Chondrocyte (in vitro differentiated cells): ENCODE data around the gene AGR2. TPM values are rescaled to one million over a fixed set of nuclear protein-coding genes. Genes with fewer than 3 reads are reported as not detected.

Experiments used
- DNase-seq: peaks from one replicate; pipeline ENCODE4 v3.0.0; 2021; ENCODE audit warnings: mixed read lengths, low spot score
- H3K27ac Mint-ChIP-seq: one replicate; pipeline ENCODE4 v1.8.0; 2021; ENCODE audit warnings: mild to moderate bottlenecking, moderate library complexity, mixed read lengths; ENCODE audit not compliant: unreplicated experiment
- H3K27me3 Mint-ChIP-seq: 2 replicates; pipeline ENCODE4 v1.8.0; 2021; ENCODE audit warnings: low read depth, mixed read lengths
- H3K36me3 Mint-ChIP-seq: 2 replicates; pipeline ENCODE4 v1.8.0; 2021; ENCODE audit warnings: low read depth, mixed read lengths
- H3K4me1 Mint-ChIP-seq: 2 replicates; pipeline ENCODE4 v1.8.0; 2021; ENCODE audit warnings: low read depth, mild to moderate bottlenecking, mixed read lengths
- H3K4me3 Mint-ChIP-seq: one replicate; pipeline ENCODE4 v1.8.0; 2021; ENCODE audit warnings: mild to moderate bottlenecking, moderate library complexity, mixed read lengths; ENCODE audit not compliant: unreplicated experiment
- H3K9me3 Mint-ChIP-seq: 2 replicates; pipeline ENCODE4 v1.8.0; 2021; ENCODE audit warnings: low read depth, mixed read lengths
- total RNA-seq: library from RNA; stranded (reverse); gene quantifications from 3 replicates; pipeline ENCODE4 v1.2.1, GENCODE V29; 2021
- TF ChIP-seq, protein P1 (sequence below): fragments of 200-600 bp; sonication (generic); IDR thresholded peaks from 2 replicates; pipeline ENCODE4 v1.5.0; 2021; ENCODE audit warnings: antibody characterized with exemption, mild to moderate bottlenecking, moderate library complexity

The AGR2 gene
- total RNA-seq, 1 donor from 2014 or later = not detected

DNA sequence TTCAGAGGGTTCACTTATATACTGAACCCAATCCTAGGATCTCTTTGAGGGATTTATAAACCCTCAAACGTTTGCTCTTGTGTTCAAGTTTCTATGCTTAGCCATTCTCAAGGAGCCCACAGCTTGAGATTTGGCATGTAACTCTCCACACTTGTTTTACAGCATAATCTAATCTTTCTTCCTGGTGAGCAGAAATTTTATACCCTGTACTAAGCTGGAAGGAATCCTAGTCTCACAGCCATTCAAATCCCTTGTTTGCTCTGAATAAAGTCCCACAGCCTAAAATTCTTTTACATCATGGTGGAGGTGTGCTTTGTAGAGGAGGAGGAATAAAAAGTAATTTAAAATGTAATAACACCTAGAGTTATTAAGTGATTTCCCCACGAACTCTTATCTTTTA, 5.3 kb upstream of the AGR2 start:
- H3K9me3 Mint-ChIP-seq = no peaks in the 10 kb centered on the region
- H3K4me1 Mint-ChIP-seq = peaks cover 29% of the 10 kb centered on the region
- no peak for DNase-seq
- H3K4me3 Mint-ChIP-seq = no peak overlapping the region
- H3K27ac Mint-ChIP-seq = no peak overlapping the region
- H3K27me3 Mint-ChIP-seq = no peaks in the 10 kb centered on the region
- TF ChIP-seq, protein P1, sequence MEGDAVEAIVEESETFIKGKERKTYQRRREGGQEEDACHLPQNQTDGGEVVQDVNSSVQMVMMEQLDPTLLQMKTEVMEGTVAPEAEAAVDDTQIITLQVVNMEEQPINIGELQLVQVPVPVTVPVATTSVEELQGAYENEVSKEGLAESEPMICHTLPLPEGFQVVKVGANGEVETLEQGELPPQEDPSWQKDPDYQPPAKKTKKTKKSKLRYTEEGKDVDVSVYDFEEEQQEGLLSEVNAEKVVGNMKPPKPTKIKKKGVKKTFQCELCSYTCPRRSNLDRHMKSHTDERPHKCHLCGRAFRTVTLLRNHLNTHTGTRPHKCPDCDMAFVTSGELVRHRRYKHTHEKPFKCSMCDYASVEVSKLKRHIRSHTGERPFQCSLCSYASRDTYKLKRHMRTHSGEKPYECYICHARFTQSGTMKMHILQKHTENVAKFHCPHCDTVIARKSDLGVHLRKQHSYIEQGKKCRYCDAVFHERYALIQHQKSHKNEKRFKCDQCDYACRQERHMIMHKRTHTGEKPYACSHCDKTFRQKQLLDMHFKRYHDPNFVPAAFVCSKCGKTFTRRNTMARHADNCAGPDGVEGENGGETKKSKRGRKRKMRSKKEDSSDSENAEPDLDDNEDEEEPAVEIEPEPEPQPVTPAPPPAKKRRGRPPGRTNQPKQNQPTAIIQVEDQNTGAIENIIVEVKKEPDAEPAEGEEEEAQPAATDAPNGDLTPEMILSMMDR = no peak
- H3K36me3 Mint-ChIP-seq = no peaks in the 10 kb centered on the region

DNA sequence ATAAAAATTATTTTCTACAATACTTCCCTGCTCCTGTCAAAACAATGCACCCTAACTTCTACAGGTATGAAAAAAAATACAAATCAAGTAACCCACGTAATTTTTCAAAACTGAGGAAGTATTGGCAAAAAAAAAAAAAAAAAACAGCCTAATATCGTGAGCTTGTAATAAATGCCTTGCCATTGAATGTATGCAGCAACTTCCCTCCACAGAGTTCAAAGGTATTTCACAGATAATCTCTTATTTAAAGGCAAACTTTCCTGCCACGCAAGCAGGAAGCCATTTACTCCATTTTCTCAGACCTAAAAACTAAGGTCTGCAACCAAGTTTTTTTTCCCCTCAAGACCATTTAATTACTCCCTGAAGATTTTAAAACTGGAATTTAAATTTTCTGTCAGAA, 642 bp upstream of the AGR2 start:
- Mint-ChIP-seq H3K36me3 (no peaks in the 10 kb centered on the region), H3K27me3 (no peaks in the 10 kb centered on the region), H3K9me3 (no peaks in the 10 kb centered on the region), H3K4me3 (no peak overlapping the region), H3K4me1 (peaks cover 6% of the 10 kb centered on the region), H3K27ac (no peak overlapping the region)
- TF ChIP-seq, protein P1 = no peak
- DNase-seq = no peak

DNA sequence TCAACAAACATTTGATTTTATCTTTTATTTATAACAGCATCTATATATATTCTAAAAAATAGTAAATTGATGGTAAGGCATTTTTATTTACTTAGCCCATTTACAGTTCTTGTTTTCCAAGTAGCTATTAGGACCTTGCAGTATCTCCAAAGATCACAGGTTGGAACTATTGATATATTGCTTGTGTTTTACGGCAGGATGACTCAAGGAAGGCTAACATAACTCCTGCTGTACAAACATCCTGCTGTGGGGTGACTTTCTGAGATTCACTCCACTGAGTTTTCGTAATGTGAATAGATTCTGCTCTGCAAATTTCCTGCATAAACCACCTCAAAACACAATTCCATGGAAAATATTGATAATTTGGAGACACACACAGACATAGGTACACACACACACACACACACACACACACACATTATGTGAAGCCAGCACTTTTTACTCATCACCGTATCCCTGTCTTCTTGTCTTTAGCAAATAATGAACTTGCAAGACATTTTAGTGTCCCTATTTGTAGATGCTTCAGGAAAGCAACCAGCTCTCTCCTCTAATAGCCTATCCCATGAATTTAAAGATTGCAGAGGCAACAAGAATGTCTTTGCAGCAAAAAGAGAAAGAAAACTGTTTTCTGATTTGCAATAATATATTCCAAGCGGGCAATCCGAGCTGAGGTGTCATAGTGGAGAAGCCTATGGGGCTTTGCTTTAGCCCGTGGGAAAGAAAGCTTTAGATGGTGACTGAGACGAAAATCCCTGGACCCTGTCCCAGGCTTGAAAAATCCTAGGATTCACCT, 722 bp downstream of the AGR2 start:
- Mint-ChIP-seq H3K4me1 (peaks cover 2% of the 10 kb centered on the region), H3K4me3 (no peak overlapping the region)

DNA sequence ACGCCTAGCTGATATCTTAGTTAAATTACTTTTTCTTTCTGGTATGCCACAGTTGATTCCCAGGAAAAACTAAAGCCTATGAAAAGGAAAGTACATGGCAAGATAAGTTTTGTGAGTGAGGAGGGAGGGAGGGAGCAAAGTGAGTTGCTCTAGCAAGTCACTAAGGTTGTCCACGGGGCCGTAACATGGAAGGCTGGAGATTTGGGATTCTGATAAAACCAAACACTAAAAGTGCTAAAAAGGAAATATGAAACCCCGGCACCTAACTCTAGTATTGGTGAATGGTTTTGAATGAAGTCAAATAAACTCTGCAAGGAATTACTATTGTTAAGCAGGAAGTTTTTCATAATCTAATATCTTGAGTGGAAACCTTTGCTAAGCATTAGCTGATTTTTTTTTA, 1.7 kb downstream of the AGR2 start:
- no peak for DNase-seq
- H3K27ac Mint-ChIP-seq = no peak overlapping the region
- H3K36me3 Mint-ChIP-seq = no peaks in the 10 kb centered on the region
- H3K4me3 Mint-ChIP-seq = no peak overlapping the region
- H3K4me1 Mint-ChIP-seq = peaks cover 2% of the 10 kb centered on the region
- TF ChIP-seq, protein P1 = no peak
- H3K9me3 Mint-ChIP-seq = no peaks in the 10 kb centered on the region
- H3K27me3 Mint-ChIP-seq = no peaks in the 10 kb centered on the region

More for the DNA sequence above, 722 bp downstream of the AGR2 start:
- DNase-seq = no peak
- Mint-ChIP-seq H3K27ac (no peak overlapping the region), H3K27me3 (no peaks in the 10 kb centered on the region), H3K36me3 (no peaks in the 10 kb centered on the region), H3K9me3 (no peaks in the 10 kb centered on the region)
- TF ChIP-seq, protein P1 = no peak

DNA sequence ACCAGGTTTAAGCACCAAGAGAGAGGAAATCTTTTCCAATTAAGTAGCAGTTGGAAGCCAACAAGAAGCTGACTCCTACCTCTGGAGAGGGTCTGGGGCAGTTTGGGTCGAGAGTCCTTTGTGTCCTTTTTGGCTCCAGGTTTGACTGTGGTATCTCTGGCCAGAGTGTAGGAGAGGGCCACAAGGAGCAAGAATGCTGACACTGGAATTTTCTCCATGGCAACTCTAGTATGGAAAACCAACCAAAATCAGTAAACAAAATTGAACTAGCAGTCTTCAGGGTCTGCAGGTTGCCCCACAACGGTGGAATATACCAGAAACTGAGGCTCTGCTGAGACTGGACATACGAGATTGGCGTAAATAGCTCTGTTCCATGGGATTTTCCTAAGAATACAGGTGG, 3.2 kb downstream of the AGR2 start:
- TF ChIP-seq, protein P1 = no peak
- no peak overlapping the region for H3K4me3 Mint-ChIP-seq
- H3K27ac Mint-ChIP-seq = no peak overlapping the region
- H3K36me3 Mint-ChIP-seq = no peaks in the 10 kb centered on the region
- H3K27me3 Mint-ChIP-seq = no peaks in the 10 kb centered on the region
- H3K4me1 Mint-ChIP-seq = peaks cover 2% of the 10 kb centered on the region
- no peaks in the 10 kb centered on the region for H3K9me3 Mint-ChIP-seq
- no peak for DNase-seq
